BLaER1 treated with 17β-estradiol and CSF1 and Interleukin-3, amounts not matched to agents 10 nM and 100 nM (cell line): Measurements from ENCODE around the gene RASGRF2.
"Not testable (repeated sequence)": the region's sequence is repeated elsewhere in the genome, so short reads cannot be mapped to it uniquely, and the experiment has no call there.

Experiments used
- H3K27ac ChIP-seq, 11 experiments: shearing (Covaris generic); formaldehyde crosslinking; 2 replicates each; pipeline ENCODE4 v1.8.1; 2022
- H3K27me3 ChIP-seq, 11 experiments: shearing (Covaris generic); formaldehyde crosslinking; 2 replicates each; pipeline ENCODE4 v1.8.1; 2022
- H3K36me3 ChIP-seq, 11 experiments: shearing (Covaris generic); formaldehyde crosslinking; 2 replicates each; pipeline ENCODE4 v1.8.1; 2022
- H3K4me1 ChIP-seq, 10 experiments: shearing (Covaris generic); formaldehyde crosslinking; 2 replicates each; pipeline ENCODE4 v1.8.1; 2022
- H3K4me2 ChIP-seq, 11 experiments: shearing (Covaris generic); formaldehyde crosslinking; 2 replicates each; pipeline ENCODE4 v1.8.1; 2022
- H3K4me3 ChIP-seq, 10 experiments: shearing (Covaris generic); formaldehyde crosslinking; 2 replicates each; pipeline ENCODE4 v1.8.1; 2022
- H3K9ac ChIP-seq, 11 experiments: shearing (Covaris generic); formaldehyde crosslinking; 2 replicates each; pipeline ENCODE4 v1.8.1; 2022
- H3K9me3 ChIP-seq, 11 experiments: shearing (Covaris generic); formaldehyde crosslinking; replicated peaks in 1 of 11; 2 replicates each; pipeline ENCODE4 v1.8.1; 2022
- H4K20me1 ChIP-seq, 11 experiments: shearing (Covaris generic); formaldehyde crosslinking; 2 replicates each; pipeline ENCODE4 v1.8.1; 2022
- Cebpa-rat ChIP-seq, 11 experiments: shearing (Covaris generic); IDR thresholded peaks; 2 replicates each; pipeline ENCODE4 v1.8.1; 2022

RASGRF2 gene

DNA sequence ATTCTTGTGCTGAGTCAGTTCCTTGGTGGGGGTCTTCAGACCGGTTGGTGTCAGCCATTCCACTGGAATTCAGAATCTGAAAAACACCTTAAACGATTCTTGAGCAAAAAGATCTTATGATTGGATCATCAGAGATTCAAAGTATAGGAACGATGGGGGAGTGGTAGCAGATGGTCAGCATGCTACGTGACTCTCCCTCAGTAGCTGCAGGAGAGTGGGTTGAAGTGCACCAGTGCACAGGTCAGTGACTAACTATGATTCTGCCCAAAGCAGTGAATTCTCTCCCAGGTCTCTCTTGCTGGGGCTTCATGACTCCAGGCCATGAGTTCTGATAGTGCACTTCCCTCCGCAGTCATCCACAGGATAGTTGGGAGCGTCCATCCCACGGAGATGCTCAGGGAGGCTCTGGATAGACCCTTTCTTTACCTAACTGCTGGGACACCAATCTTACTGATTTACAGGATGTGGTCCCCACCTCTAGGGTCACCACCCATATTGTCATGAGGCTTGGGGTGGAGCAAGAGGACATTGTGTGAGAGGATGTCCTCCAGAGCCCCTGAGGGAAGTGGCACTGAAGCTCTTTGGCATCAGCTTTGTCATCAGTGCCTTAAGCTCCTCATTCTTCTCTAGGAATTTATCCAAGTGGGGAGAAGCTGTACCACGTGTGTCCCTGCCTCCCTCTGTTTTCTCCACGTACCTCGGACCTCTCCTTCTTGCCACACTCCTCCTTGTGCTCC lies 62.0 kb downstream of the RASGRF2 start:
- H3K27ac ChIP-seq = no peak overlapping the region
- H4K20me1 ChIP-seq = no peaks in the 10 kb centered on the region
- no peak overlapping the region for H3K4me2 ChIP-seq
- H3K9me3 ChIP-seq = no peaks in the 10 kb centered on the region
- no peaks in the 10 kb centered on the region for H3K27me3 ChIP-seq
- H3K4me1 ChIP-seq = no peaks in the 10 kb centered on the region
- no peak overlapping the region for H3K9ac ChIP-seq
- no peak overlapping the region for H3K4me3 ChIP-seq
- no peak for TF ChIP-seq Cebpa-rat (IDR thresholded peaks at IDR 0.05)
- no peaks in the 10 kb centered on the region for H3K36me3 ChIP-seq

DNA sequence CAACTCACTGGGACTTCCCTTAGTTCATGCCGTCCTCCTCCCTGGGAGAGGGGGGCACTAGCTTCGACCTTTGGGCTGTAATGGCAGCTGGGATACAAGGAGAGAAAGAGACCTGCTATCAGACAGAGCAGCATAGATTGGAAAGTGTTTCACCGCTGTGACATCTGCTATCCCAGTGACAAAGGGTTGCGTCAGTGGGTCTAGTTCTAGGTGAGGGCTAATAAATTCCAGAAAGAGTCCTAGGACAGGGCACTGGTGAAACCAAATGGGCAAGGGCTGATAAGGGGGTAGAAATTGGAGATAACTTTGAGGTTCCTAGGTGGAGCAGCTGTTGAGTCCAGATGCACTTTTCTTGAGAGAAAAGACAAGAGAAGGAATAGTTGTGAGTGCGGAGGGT lies 62.5 kb downstream of the RASGRF2 start:
- Histone ChIP-seq H3K9me3 (no peaks in the 10 kb centered on the region), H4K20me1 (no peaks in the 10 kb centered on the region), H3K27me3 (no peaks in the 10 kb centered on the region), H3K4me2 (no peak overlapping the region), H3K4me3 (no peak overlapping the region), H3K36me3 (no peaks in the 10 kb centered on the region), H3K4me1 (no peaks in the 10 kb centered on the region), H3K27ac (no peak overlapping the region), H3K9ac (no peak overlapping the region)
- TF ChIP-seq Cebpa-rat (IDR thresholded peaks at IDR 0.05) = no peak

DNA sequence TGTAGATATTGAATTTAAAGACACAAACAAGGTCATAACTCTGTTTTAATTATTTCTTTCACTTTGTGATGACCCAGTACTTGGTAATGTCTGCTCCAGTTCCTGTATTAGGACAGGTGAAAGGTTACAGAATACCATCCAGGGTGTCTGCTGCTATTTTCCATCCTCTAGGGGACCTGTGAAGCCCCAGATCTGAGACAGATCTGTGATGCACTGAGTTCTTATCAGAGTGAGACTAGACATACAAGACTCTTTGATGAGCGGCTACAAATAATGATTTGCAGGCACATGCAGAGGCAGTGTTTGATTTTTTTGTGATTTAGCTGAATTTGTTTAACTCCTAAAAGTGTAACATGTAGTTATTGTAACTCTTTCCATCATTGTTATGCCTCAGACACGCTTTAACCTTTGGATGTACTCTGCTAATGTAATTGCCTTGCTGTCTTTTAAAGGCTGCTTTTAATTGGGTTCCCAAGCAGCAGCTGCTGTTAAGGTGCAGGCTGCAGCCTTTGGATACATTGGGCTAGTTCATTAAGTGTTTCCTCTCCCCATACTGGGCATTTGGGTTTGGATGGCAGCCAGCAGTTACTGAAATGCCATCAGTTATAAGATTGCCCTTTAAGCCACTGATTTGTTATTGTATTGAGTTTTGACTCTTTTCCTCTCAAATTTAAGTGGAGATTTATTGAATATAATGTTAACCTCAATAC lies 63.3 kb downstream of the RASGRF2 start:
- Histone ChIP-seq H4K20me1 (no peaks in the 10 kb centered on the region), H3K36me3 (no peaks in the 10 kb centered on the region), H3K4me1 (no peaks in the 10 kb centered on the region), H3K4me2 (no peak overlapping the region), H3K27me3 (no peaks in the 10 kb centered on the region), H3K9me3 (peaks cover 0 to under 1% (median 0%) of the 10 kb centered on the region in 11 experiments; a peak in 1 of 22 replicates), H3K4me3 (no peak overlapping the region), H3K27ac (no peak overlapping the region), H3K9ac (no peak overlapping the region)
- no peak for TF ChIP-seq Cebpa-rat (IDR thresholded peaks at IDR 0.05)

DNA sequence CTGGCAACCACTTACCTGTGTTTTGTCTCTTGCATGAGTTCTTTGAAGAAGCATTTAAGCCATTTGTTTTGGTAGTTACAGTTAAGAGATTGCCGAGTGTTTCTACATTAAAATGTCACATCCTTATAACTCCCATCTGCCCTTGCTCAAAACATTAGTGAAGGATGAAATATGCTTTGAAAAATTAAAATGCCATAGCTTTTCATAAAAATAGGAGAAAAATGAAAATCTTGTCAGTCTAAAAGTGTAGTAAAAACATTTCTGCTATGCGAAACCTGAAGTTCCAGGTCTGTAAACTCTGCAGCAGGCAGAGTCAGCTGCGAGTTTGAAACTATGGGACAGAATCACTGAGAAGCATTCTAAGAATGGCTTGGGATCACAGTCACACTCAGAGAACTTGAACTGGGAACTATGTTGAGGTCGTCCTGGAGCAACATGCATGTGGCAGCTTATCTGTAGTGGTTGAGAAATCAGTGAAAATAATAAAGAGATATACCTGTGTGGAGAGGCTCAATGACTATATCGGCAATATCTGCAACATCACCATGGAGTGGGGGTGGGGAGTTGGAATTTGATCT lies 67.4 kb downstream of the RASGRF2 start:
- H3K4me3 ChIP-seq = no peak overlapping the region
- peaks cover 0 to 14% (median 0%) of the 10 kb centered on the region in 11 experiments; a peak in 6 of 22 replicates for H3K9me3 ChIP-seq
- TF ChIP-seq Cebpa-rat (IDR thresholded peaks at IDR 0.05) = no peak
- H3K9ac ChIP-seq = no peak overlapping the region
- H3K27me3 ChIP-seq = no peaks in the 10 kb centered on the region
- H4K20me1 ChIP-seq = no peaks in the 10 kb centered on the region
- H3K36me3 ChIP-seq = no peaks in the 10 kb centered on the region
- H3K27ac ChIP-seq = no peak overlapping the region
- no peak overlapping the region for H3K4me2 ChIP-seq
- no peaks in the 10 kb centered on the region for H3K4me1 ChIP-seq

DNA sequence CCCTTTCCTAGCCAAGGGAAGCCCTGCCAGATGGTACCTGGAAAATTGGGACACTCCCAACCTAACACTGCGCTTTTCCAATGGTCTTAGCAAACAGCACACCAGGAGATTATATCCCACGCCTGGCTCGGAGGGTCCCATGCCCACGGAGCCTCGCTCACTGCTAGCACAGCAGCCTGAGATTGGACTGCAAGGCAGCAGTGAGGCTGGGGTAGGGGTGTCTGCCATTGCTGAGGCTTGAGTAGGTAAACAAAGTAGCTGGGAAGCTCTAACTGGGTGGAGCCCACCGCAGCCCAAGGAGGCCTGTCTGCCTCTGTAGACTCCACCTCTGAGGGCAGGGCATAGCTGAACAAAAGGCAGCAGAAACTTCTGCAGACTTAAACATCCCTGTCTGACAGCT lies 68.7 kb downstream of the RASGRF2 start:
- H3K9me3 ChIP-seq = peaks cover 0 to 14% (median 0%) of the 10 kb centered on the region in 11 experiments; a peak in 6 of 22 replicates
- not testable (repeated sequence) for H3K4me1 ChIP-seq, H3K27ac ChIP-seq, H3K27me3 ChIP-seq, H3K9ac ChIP-seq, H3K4me3 ChIP-seq, H3K4me2 ChIP-seq, H3K36me3 ChIP-seq, H4K20me1 ChIP-seq

DNA sequence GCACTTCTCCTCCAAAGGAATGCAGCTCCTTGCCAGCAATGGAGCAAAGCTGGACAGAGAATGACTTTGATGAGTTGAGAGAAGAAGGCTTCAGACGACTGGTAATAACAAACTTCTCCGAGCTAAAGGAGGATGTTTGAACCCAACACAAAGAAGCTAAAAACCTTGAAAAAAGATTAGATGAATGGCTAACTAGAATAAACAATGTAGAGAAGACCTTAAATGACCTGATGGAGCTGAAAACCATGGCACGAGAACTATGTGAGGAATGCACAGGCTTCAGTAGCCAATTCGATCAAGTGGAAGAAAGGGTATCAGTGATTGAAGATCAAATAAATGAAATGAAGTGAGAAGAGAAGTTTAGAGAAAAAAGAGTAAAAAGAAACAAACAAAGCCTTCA lies 69.6 kb downstream of the RASGRF2 start:
- H3K27ac ChIP-seq, H3K9ac ChIP-seq, H4K20me1 ChIP-seq, H3K4me1 ChIP-seq, H3K4me2 ChIP-seq, H3K36me3 ChIP-seq, H3K4me3 ChIP-seq, H3K27me3 ChIP-seq: not testable (repeated sequence)
- H3K9me3 ChIP-seq = peaks cover 0 to 14% (median 0%) of the 10 kb centered on the region in 11 experiments; a peak in 6 of 22 replicates

DNA sequence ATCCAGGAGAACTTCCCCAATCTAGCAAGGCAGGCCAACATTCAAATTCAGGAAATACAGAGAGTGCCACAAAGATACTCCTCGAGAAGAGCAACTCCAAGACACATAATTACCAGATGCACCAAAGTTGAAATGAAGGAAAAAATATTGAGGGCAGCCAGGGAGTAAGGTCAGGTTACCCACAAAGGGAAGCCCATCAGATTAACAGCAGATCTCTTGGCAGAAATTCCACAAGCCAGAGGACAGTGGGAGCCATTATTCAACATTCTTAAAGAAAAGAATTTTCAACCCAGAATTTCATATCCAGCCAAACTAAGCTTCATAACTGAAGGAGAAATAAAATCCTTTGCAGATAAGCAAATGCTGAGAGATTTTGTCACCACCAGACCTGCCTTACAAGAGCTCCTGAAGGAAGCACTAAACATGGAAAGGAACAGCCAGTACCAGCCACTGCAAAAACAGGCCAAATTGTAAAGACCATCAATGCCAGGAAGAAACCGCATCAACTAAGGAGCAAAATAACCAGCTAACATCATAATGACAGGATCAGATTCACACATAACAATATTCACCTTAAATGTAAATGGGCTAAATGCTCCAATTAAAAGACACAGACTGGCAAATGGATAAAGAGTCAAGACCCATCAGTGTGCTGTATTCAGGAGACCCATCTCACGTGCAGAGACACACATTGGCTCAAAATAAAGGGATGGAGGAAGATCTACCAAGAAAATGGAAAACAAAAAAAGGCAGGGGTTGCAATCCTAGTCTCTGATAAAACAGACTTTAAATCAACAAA lies 70.3 kb downstream of the RASGRF2 start:
- peaks cover 0 to 14% (median 3%) of the 10 kb centered on the region in 11 experiments; a peak in 8 of 22 replicates for H3K9me3 ChIP-seq
- H3K27me3 ChIP-seq, H3K4me3 ChIP-seq, H3K9ac ChIP-seq, H3K4me2 ChIP-seq, H3K27ac ChIP-seq, H4K20me1 ChIP-seq, H3K4me1 ChIP-seq, H3K36me3 ChIP-seq: not testable (repeated sequence)

DNA sequence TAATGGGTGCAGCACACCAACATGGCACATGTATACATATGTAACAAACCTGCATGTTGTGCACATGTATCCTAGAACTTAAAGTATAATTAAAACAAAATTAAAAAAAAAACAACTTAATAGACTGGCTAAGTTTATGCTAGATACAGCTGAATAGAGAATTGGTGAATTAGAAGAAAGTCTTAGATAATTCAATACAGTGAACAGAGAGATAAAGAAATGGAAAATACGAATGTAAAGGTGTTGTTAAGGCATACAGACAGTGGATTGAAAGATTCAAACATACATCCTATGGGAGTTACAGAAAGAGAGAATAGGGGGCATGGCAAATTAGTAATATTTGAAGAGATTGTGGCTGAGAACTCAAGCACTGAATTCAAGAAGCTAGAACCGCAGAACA lies 75.4 kb downstream of the RASGRF2 start:
- Histone ChIP-seq H3K9ac (no peak overlapping the region), H3K4me2 (no peak overlapping the region), H3K9me3 (peaks cover 0 to 7% (median 0%) of the 10 kb centered on the region in 11 experiments; a peak in 4 of 22 replicates), H3K4me3 (no peak overlapping the region), H3K27ac (no peak overlapping the region), H3K36me3 (no peaks in the 10 kb centered on the region), H3K4me1 (no peaks in the 10 kb centered on the region), H4K20me1 (no peaks in the 10 kb centered on the region), H3K27me3 (no peaks in the 10 kb centered on the region)
- no peak for TF ChIP-seq Cebpa-rat (IDR thresholded peaks at IDR 0.05)

DNA sequence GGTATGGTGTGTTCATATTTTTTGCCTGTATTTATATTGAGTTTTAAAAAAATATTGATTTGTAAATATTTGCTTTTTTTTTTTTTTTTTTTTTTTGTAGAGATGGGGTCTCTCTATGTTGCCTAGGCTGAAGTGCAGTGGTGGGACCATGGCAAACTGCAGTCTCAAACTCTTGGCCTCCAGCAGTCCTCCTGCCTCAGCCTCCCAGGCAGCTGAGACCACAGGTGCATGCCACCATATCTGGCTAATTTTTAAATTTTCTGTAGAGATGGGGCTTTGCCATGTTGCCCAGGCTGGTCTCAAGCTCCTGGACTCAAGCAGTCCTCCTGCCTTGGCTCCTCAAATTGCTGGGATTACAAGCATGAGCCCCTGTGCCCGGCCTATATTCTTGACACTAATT lies 78.3 kb downstream of the RASGRF2 start:
- no peaks in the 10 kb centered on the region for H3K27me3 ChIP-seq
- H3K4me1 ChIP-seq = no peaks in the 10 kb centered on the region
- no peaks in the 10 kb centered on the region for H3K36me3 ChIP-seq
- H4K20me1 ChIP-seq = no peaks in the 10 kb centered on the region
- no peak overlapping the region for H3K4me2 ChIP-seq
- no peak overlapping the region for H3K4me3 ChIP-seq
- peaks cover 0 to 7% (median 0%) of the 10 kb centered on the region in 11 experiments; a peak in 4 of 22 replicates for H3K9me3 ChIP-seq
- no peak overlapping the region for H3K9ac ChIP-seq
- TF ChIP-seq Cebpa-rat (IDR thresholded peaks at IDR 0.05) = no peak
- H3K27ac ChIP-seq = no peak overlapping the region
